Loucy (cell line): ENCODE results near the gene SSBP2.
"Not testable (repeated sequence)": the region's sequence is repeated elsewhere in the genome, so short reads cannot be mapped to it uniquely, and the experiment has no call there.

Experiments
- H2AFZ ChIP-seq: fragments of 200-600 bp; sonication (generic); 2 replicates; pipeline ENCODE4 v1.6.0; 2016; ENCODE audit warnings: antibody characterized with exemption, mild to moderate bottlenecking, low read length, moderate library complexity
- H3F3A ChIP-seq: fragments of 200-600 bp; 2 replicates; pipeline ENCODE4 v1.6.0; 2016; ENCODE audit warnings: antibody characterized with exemption, low read depth, mild to moderate bottlenecking
- H3K27me3 ChIP-seq: fragments of 200-600 bp; sonication (generic); 2 replicates; pipeline ENCODE4 v1.6.1; 2014; ENCODE audit warnings: low read length, mild to moderate bottlenecking; ENCODE audit not compliant: insufficient read depth, poor library complexity, severe bottlenecking
- H3K36me3 ChIP-seq: fragments of 200-600 bp; sonication (generic); 2 replicates; pipeline ENCODE4 v1.6.1; 2016; ENCODE audit warnings: low read length; ENCODE audit not compliant: insufficient read depth
- H3K4me1 ChIP-seq: fragments of 200-600 bp; sonication (generic); 2 replicates; pipeline ENCODE4 v1.5.1; 2014; ENCODE audit warnings: low read length, mild to moderate bottlenecking; ENCODE audit not compliant: insufficient read depth, poor library complexity, severe bottlenecking
- H3K4me2 ChIP-seq: fragments of 200-600 bp; sonication (generic); 2 replicates; pipeline ENCODE4 v1.6.0; 2014; ENCODE audit warnings: antibody characterized with exemption, low read length, low read depth, mild to moderate bottlenecking; ENCODE audit not compliant: poor library complexity, severe bottlenecking
- H3K4me3 ChIP-seq: fragments of 200-600 bp; sonication (generic); 2 replicates; pipeline ENCODE4 v1.5.1; 2014; ENCODE audit warnings: low read length, mild to moderate bottlenecking, mixed read lengths; ENCODE audit not compliant: poor library complexity, severe bottlenecking
- H3K79me2 ChIP-seq: fragments of 200-600 bp; sonication (generic); 2 replicates; pipeline ENCODE4 v1.6.1; 2014; ENCODE audit warnings: low read length; ENCODE audit not compliant: insufficient read depth
- H3K9ac ChIP-seq: fragments of 200-600 bp; sonication (generic); 2 replicates; pipeline ENCODE4 v1.6.0; 2014; ENCODE audit warnings: mild to moderate bottlenecking, low read depth, low read length, moderate library complexity; ENCODE audit not compliant: poor library complexity, severe bottlenecking
- H3K9me2 ChIP-seq: fragments of 200-600 bp; sonication (generic); replicated peaks from 2 replicates; pipeline ENCODE4 v1.6.1; 2016; ENCODE audit warnings: low read depth, low read length, mixed read lengths
- H3K9me3 ChIP-seq: fragments of 200-600 bp; sonication (generic); 2 replicates; pipeline ENCODE4 v1.6.1; 2014; ENCODE audit warnings: mild to moderate bottlenecking, antibody characterized with exemption, low read length, low read depth; ENCODE audit not compliant: insufficient read depth
- H4K20me1 ChIP-seq: fragments of 200-600 bp; sonication (generic); 2 replicates; pipeline ENCODE4 v1.6.0; 2014; ENCODE audit warnings: antibody characterized with exemption, low read length, mild to moderate bottlenecking; ENCODE audit not compliant: insufficient read depth, poor library complexity, severe bottlenecking
- EZH2phosphoT487 ChIP-seq: fragments of 200-600 bp; IDR thresholded peaks from 2 replicates; pipeline ENCODE4 v1.6.1; 2018; ENCODE audit warnings: antibody characterized with exemption, mild to moderate bottlenecking, moderate library complexity, borderline replicate concordance
- TF ChIP-seq, protein P1 (sequence below): fragments of 200-600 bp; sonication (generic); conservative IDR thresholded peaks from 2 replicates; pipeline ENCODE4 v1.5.1; 2014; ENCODE audit warnings: mild to moderate bottlenecking, antibody characterized with exemption, low read length

Gene SSBP2

DNA sequence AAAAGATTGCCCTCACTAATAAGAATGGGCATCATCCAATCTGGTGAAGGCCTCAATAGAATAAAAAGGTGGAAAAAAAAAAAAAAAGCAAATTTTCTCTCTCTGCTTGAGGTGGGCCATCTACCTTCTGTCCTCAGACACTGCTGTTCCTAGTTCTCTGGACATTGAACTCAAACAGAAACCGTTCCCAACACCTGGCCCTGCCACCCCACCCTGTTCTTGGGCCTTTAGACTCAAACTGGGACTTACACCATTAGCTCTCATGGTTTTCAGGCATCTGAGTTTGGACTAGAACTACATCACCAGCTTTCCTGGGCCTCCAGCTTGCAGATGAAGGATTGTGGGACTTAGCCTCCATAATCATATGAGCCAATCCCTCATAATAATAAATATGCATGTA, 71.0 kb downstream of the SSBP2 start:
- TF ChIP-seq, protein P1, sequence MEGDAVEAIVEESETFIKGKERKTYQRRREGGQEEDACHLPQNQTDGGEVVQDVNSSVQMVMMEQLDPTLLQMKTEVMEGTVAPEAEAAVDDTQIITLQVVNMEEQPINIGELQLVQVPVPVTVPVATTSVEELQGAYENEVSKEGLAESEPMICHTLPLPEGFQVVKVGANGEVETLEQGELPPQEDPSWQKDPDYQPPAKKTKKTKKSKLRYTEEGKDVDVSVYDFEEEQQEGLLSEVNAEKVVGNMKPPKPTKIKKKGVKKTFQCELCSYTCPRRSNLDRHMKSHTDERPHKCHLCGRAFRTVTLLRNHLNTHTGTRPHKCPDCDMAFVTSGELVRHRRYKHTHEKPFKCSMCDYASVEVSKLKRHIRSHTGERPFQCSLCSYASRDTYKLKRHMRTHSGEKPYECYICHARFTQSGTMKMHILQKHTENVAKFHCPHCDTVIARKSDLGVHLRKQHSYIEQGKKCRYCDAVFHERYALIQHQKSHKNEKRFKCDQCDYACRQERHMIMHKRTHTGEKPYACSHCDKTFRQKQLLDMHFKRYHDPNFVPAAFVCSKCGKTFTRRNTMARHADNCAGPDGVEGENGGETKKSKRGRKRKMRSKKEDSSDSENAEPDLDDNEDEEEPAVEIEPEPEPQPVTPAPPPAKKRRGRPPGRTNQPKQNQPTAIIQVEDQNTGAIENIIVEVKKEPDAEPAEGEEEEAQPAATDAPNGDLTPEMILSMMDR: no peak
- no peak for TF ChIP-seq EZH2phosphoT487
- H4K20me1 ChIP-seq: peaks cover 32% of the 10 kb centered on the region
- peaks cover 11% of the 10 kb centered on the region for H3K4me1 ChIP-seq
- no peaks in the 10 kb centered on the region for H3K27me3 ChIP-seq
- H2AFZ ChIP-seq: no peak overlapping the region
- peaks cover 33% of the 10 kb centered on the region for H3K36me3 ChIP-seq
- no peak overlapping the region for H3K4me2 ChIP-seq
- peaks cover 99% of the 10 kb centered on the region for H3K79me2 ChIP-seq
- H3K4me3 ChIP-seq: no peak overlapping the region
- H3F3A ChIP-seq: no peaks in the 10 kb centered on the region
- H3K9me3 ChIP-seq: peaks cover 13% of the 10 kb centered on the region; the same call in 1 of the 2 replicates
- no peak overlapping the region for H3K9ac ChIP-seq
- H3K9me2 ChIP-seq: no peaks in the 10 kb centered on the region

DNA sequence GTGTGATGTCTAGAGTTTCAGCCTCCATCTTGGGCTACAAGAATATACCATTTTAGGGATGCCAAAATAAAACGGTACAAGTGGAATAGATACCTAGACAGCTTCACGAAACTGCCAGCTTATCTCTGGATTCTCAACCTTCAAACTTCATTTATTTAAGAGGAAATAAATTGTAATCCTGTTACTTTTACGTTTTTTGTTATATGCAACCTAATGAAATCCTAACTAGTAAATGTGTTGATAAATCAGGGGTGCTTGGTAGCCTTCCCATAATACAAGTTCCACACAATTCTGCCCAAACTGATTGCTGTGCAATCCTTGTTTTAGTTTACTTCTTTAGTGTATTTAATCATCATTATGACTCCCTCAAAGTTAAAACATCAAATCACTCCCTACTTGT, 75.5 kb downstream of the SSBP2 start:
- TF ChIP-seq EZH2phosphoT487: no peak
- H3K9me3 ChIP-seq: peaks cover 2% of the 10 kb centered on the region; the same call in 1 of the 2 replicates
- H3K4me2 ChIP-seq: no peak overlapping the region
- H3K79me2 ChIP-seq: peaks cover 99% of the 10 kb centered on the region
- H3K36me3 ChIP-seq: peaks cover 14% of the 10 kb centered on the region
- H3K9me2 ChIP-seq: no peaks in the 10 kb centered on the region
- peaks cover 44% of the 10 kb centered on the region for H4K20me1 ChIP-seq
- peaks cover 20% of the 10 kb centered on the region for H3K4me1 ChIP-seq
- no peak overlapping the region for H3K4me3 ChIP-seq
- H3K9ac ChIP-seq: no peak overlapping the region
- no peaks in the 10 kb centered on the region for H3K27me3 ChIP-seq
- H3F3A ChIP-seq: no peaks in the 10 kb centered on the region; the same call in 1 of the 2 replicates
- H2AFZ ChIP-seq: no peak overlapping the region

DNA sequence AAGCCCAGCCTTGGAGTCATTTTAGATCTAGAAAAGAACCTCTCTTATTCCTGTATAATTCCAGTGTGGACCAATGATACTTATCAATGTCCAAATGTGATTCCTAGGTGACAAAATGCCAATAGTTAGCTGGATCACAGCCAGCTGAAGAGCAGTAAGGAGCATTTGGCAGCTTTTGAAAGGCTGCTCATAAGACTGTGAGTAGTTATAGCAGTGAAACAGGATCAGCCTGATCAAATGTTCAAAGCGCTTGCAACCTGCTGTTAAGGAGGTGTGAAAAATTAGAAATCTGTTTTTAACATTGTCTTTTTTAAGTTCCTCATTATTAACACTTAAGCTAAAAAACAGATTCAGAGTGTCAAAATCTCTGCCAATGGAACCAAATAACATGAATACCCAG, 85.1 kb downstream of the SSBP2 start:
- H3K79me2 ChIP-seq: peaks cover 100% of the 10 kb centered on the region
- H2AFZ ChIP-seq: no peak overlapping the region
- H3K4me1 ChIP-seq: peaks cover 39% of the 10 kb centered on the region
- no peaks in the 10 kb centered on the region for H3K9me2 ChIP-seq
- no peak overlapping the region for H3K9ac ChIP-seq
- no peaks in the 10 kb centered on the region for H3F3A ChIP-seq
- H3K4me3 ChIP-seq: no peak overlapping the region
- peaks cover 46% of the 10 kb centered on the region for H4K20me1 ChIP-seq
- no peak for TF ChIP-seq EZH2phosphoT487
- peaks cover 3% of the 10 kb centered on the region; the same call in 1 of the 2 replicates for H3K36me3 ChIP-seq
- H3K4me2 ChIP-seq: no peak overlapping the region
- no peaks in the 10 kb centered on the region for H3K9me3 ChIP-seq
- no peaks in the 10 kb centered on the region for H3K27me3 ChIP-seq

DNA sequence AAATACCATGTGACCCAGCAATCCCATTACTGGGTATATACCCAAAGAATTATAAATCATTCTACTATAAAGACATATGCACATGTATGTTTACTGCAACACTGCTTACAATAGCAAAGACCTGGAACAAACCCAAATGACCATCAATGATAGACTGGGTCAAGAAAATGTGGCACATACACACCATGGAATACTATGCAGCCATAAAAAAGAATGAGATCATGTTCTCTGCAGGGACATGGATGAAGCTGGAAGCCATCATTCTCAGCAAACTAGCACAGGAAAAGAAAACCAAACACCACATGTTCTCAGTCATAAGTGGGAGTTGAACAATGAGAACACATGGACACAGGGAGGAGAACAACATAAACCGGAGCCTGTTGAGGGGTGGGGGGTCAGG, 90.3 kb downstream of the SSBP2 start:
- H3K9me2 ChIP-seq, H3K9me3 ChIP-seq, H3F3A ChIP-seq, H3K4me2 ChIP-seq, H3K27me3 ChIP-seq, H3K4me3 ChIP-seq, H3K9ac ChIP-seq, H2AFZ ChIP-seq: not testable (repeated sequence)
- H3K4me1 ChIP-seq: peaks cover 25% of the 10 kb centered on the region
- H3K79me2 ChIP-seq: peaks cover 100% of the 10 kb centered on the region
- peaks cover 10% of the 10 kb centered on the region; the same call in 1 of the 2 replicates for H3K36me3 ChIP-seq
- peaks cover 20% of the 10 kb centered on the region for H4K20me1 ChIP-seq
